CD14-positive monocyte (primary cell): Measurements from ENCODE around the gene RIPK3. TPM values are rescaled to one million over a fixed set of nuclear protein-coding genes. Genes with fewer than 3 reads are reported as not detected.
A peak's percentile ranks its signal among the peaks of the same experiment; 100 is the strongest.

Source experiments
- DNase-seq, 3 donors: peaks; one replicate each; pipeline ENCODE4 v3.0.0-alpha.2; 2011 to 2022
- H2AFZ ChIP-seq: 2 replicates; pipeline ENCODE4 v1.6.0; 2012; ENCODE audit warnings: mild to moderate bottlenecking, low read depth, low read length, inconsistent platforms; ENCODE audit not compliant: insufficient read depth, poor library complexity, severe bottlenecking
- H3K27ac ChIP-seq, 2 donors: 1 replicate in 1 of 2; 2 replicates in 1 of 2; pipeline ENCODE4 v1.5.1; 2012 to 2013; ENCODE audit warnings: low read length in 2 of 2, control low read depth in 1 of 2, inconsistent platforms in 1 of 2, low read depth in 1 of 2, mild to moderate bottlenecking in 1 of 2
- H3K27me3 ChIP-seq, 2 donors: one replicate each; pipeline versions ENCODE4 v1.6.0 to v1.6.1; 2011 to 2013; ENCODE audit warnings: low read length in 2 of 2; ENCODE audit not compliant: control insufficient read depth in 2 of 2, insufficient read depth in 2 of 2
- H3K36me3 ChIP-seq, 2 donors: replicated peaks in 1 of 2; 1 replicate in 1 of 2; 2 replicates in 1 of 2; pipeline versions ENCODE4 v1.5.1 to v1.6.1; 2012 to 2013; ENCODE audit warnings: low read length in 2 of 2, control low read depth in 1 of 2, inconsistent platforms in 1 of 2, mild to moderate bottlenecking in 1 of 2; ENCODE audit not compliant: insufficient read depth in 2 of 2, control insufficient read depth in 1 of 2
- H3K4me1 ChIP-seq, 2 donors: 1 replicate in 1 of 2; 2 replicates in 1 of 2; pipeline versions ENCODE4 v1.5.1 to v1.6.1; 2012 to 2013; ENCODE audit warnings: low read length in 2 of 2, control low read depth in 1 of 2, inconsistent platforms in 1 of 2, mild to moderate bottlenecking in 1 of 2, moderate library complexity in 1 of 2; ENCODE audit not compliant: insufficient read depth in 2 of 2, control insufficient read depth in 1 of 2
- H3K4me2 ChIP-seq: replicated peaks from 2 replicates; pipeline ENCODE3; 2012; ENCODE audit warnings: low read length, moderate library complexity, mild to moderate bottlenecking; ENCODE audit not compliant: poor library complexity, severe bottlenecking; ENCODE audit errors: extremely low read depth
- H3K4me3 ChIP-seq, 3 experiments: fragments of 200-600 bp in 1 of 3; sonication (generic) in 1 of 3; replicated peaks in 1 of 3; 1 replicate in 2 of 3; 2 replicates in 1 of 3; pipeline ENCODE4 v1.5.1; 2011 to 2013; ENCODE audit warnings: low read length in 3 of 3, mild to moderate bottlenecking in 3 of 3, control low read depth in 2 of 3, low read depth in 2 of 3, inconsistent platforms in 1 of 3, moderate library complexity in 1 of 3
- H3K79me2 ChIP-seq: 2 replicates; pipeline ENCODE4 v1.6.0; 2012; ENCODE audit warnings: mild to moderate bottlenecking, control low read depth, inconsistent platforms, low read length, moderate library complexity; ENCODE audit not compliant: insufficient read depth
- H3K9ac ChIP-seq: 2 replicates; pipeline ENCODE4 v1.6.0; 2017; ENCODE audit warnings: low read length, mild to moderate bottlenecking; ENCODE audit not compliant: insufficient read depth, poor library complexity, severe bottlenecking
- H3K9me3 ChIP-seq, 2 donors: replicated peaks in 1 of 2; 1 replicate in 1 of 2; 2 replicates in 1 of 2; pipeline versions ENCODE4 v1.5.1 to v1.6.1; 2012 to 2013; ENCODE audit warnings: low read length in 2 of 2, control low read depth in 1 of 2; ENCODE audit not compliant: control insufficient read depth in 1 of 2, insufficient read depth in 1 of 2
- H4K20me1 ChIP-seq: 2 replicates; pipeline ENCODE4 v1.6.0; 2012; ENCODE audit warnings: mild to moderate bottlenecking, low read length, control low read depth, moderate library complexity; ENCODE audit not compliant: insufficient read depth
- H3K27ac Mint-ChIP-seq, 7 donors: one replicate each; pipeline ENCODE4 v1.8.0; 2020; ENCODE audit warnings: mild to moderate bottlenecking in 7 of 7, mixed read lengths in 7 of 7, moderate library complexity in 6 of 7, inconsistent platforms in 2 of 7
- H3K27me3 Mint-ChIP-seq, 3 donors: one replicate each; pipeline ENCODE4 v1.8.0; 2021 to 2022; ENCODE audit warnings: low read depth in 3 of 3, mild to moderate bottlenecking in 3 of 3, mixed read lengths in 3 of 3, moderate library complexity in 3 of 3, inconsistent platforms in 1 of 3
- H3K36me3 Mint-ChIP-seq, 2 donors: one replicate each; pipeline ENCODE4 v1.8.0; 2020; ENCODE audit warnings: mixed read lengths in 2 of 2, inconsistent platforms in 1 of 2, mild to moderate bottlenecking in 1 of 2
- H3K4me1 Mint-ChIP-seq: one replicate; pipeline ENCODE4 v1.8.0; 2020; ENCODE audit warnings: mild to moderate bottlenecking, mixed read lengths
- H3K4me3 Mint-ChIP-seq, 2 donors: one replicate each; pipeline ENCODE4 v1.8.0; 2020; ENCODE audit warnings: mild to moderate bottlenecking in 2 of 2, mixed read lengths in 2 of 2, moderate library complexity in 1 of 2
- H3K9me3 Mint-ChIP-seq, 7 donors: one replicate each; pipeline ENCODE4 v1.8.0; 2020 to 2022; ENCODE audit warnings: mixed read lengths in 7 of 7, mild to moderate bottlenecking in 6 of 7, moderate library complexity in 6 of 7, inconsistent platforms in 2 of 7
- WGBS: methylation state at CpG from one replicate; pipeline ENCODE4 v1.1.5; 2013; ENCODE audit warnings: missing lambda C conversion rate; ENCODE audit not compliant: insufficient coverage; 5-methylcytosine and 5-hydroxymethylcytosine counted together
- intact Hi-C, 2 donors: fragments of 100-400 bp; cut with micrococcal nuclease; formaldehyde crosslinking; loops; one replicate each; pipeline versions ENCODE4 v1.15.0 to v1.15.1; 2023
- polyA plus RNA-seq, 3 donors: library from polyadenylated mRNA; depleted of rRNA in 1 of 3; unstranded in 2 of 3; stranded (reverse) in 1 of 3; fragments of 300-500 nt in 2 of 3; fragments of >200 nt in 1 of 3; fragmentation: Illumina TruSeq in 2 of 3; gene quantifications; 1 replicate in 2 of 3; 2 replicates in 1 of 3; pipeline ENCODE4 v1.2.3, GENCODE V29; 2012 to 2021
- TF ChIP-seq, protein P1 (sequence below): fragments of 200-600 bp; IDR thresholded peaks from one replicate; pipeline ENCODE4 v1.8.0; 2022; ENCODE audit warnings: antibody characterized with exemption, mild to moderate bottlenecking

RIPK3 gene
- polyA plus RNA-seq, 3 donors: 11.7 to 69.6 (median 11.8) TPM

DNA sequence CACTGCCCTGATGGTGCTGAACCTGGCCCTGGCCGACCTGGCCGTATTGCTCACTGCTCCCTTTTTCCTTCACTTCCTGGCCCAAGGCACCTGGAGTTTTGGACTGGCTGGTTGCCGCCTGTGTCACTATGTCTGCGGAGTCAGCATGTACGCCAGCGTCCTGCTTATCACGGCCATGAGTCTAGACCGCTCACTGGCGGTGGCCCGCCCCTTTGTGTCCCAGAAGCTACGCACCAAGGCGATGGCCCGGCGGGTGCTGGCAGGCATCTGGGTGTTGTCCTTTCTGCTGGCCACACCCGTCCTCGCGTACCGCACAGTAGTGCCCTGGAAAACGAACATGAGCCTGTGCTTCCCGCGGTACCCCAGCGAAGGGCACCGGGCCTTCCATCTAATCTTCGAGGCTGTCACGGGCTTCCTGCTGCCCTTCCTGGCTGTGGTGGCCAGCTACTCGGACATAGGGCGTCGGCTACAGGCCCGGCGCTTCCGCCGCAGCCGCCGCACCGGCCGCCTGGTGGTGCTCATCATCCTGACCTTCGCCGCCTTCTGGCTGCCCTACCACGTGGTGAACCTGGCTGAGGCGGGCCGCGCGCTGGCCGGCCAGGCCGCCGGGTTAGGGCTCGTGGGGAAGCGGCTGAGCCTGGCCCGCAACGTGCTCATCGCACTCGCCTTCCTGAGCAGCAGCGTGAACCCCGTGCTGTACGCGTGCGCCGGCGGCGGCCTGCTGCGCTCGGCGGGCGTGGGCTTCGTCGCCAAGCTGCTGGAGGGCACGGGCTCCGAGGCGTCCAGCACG, 23.8 kb downstream of the RIPK3 start:
- peaks cover 18% of the 10 kb centered on the region for H4K20me1 ChIP-seq
- intact Hi-C loops: no loop called here
- 92% methylated on average over 62 of the region's 70 CpGs for WGBS
- Mint-ChIP-seq H3K4me3 (peak overlapping the region; percentile 81 to 95), H3K9me3 (peaks cover 0 to 4% (median 0%) of the 10 kb centered on the region in 7 donors), H3K4me1 (peaks cover 82% of the 10 kb centered on the region), H3K27ac (peak overlapping the region in 6 of 7 donors; percentile 35 to 99 (median 96)), H3K36me3 (peaks cover 26 to 30% of the 10 kb centered on the region in 2 donors), H3K27me3 (peaks cover 1 to 6% (median 3%) of the 10 kb centered on the region in 3 donors)
- H3K9me3 ChIP-seq: no peaks in the 10 kb centered on the region
- H3K4me2 ChIP-seq: peak overlapping the region; percentile 93
- TF ChIP-seq, protein P1, sequence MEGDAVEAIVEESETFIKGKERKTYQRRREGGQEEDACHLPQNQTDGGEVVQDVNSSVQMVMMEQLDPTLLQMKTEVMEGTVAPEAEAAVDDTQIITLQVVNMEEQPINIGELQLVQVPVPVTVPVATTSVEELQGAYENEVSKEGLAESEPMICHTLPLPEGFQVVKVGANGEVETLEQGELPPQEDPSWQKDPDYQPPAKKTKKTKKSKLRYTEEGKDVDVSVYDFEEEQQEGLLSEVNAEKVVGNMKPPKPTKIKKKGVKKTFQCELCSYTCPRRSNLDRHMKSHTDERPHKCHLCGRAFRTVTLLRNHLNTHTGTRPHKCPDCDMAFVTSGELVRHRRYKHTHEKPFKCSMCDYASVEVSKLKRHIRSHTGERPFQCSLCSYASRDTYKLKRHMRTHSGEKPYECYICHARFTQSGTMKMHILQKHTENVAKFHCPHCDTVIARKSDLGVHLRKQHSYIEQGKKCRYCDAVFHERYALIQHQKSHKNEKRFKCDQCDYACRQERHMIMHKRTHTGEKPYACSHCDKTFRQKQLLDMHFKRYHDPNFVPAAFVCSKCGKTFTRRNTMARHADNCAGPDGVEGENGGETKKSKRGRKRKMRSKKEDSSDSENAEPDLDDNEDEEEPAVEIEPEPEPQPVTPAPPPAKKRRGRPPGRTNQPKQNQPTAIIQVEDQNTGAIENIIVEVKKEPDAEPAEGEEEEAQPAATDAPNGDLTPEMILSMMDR: no peak
- no peak for DNase-seq
- no peak overlapping the region for H2AFZ ChIP-seq
- peaks cover 78 to 85% of the 10 kb centered on the region in 2 donors for H3K4me1 ChIP-seq
- H3K36me3 ChIP-seq: no peaks in the 10 kb centered on the region
- H3K79me2 ChIP-seq: peaks cover 41% of the 10 kb centered on the region
- no peaks in the 10 kb centered on the region for H3K27me3 ChIP-seq
- peak overlapping the region; percentile 85 to 89 for H3K27ac ChIP-seq
- peak overlapping the region in 2 of 3 experiments; percentile 30 to 84 for H3K4me3 ChIP-seq
- no peak overlapping the region for H3K9ac ChIP-seq

DNA sequence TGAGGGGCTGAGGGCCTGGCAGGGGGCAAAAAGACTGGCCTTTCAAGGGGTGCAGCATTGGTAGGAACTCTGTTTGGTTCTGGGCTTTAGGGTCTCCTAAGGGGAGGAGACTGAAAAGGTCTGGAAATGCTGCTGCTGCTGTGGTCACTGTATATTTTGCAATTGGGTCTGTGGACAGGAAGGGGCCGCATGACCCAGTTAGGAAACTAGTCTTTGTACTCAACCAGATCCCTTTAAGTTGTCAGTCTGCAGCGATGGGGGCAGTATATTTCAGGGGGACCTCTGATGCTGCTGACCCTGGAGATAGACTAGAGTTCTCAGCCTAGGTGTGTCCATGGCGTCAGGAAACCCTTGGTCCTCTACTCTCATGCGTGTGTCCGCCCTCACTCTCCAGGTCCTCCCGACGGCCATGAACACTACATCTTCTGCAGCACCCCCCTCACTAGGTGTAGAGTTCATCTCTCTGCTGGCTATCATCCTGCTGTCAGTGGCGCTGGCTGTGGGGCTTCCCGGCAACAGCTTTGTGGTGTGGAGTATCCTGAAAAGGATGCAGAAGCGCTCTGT, 24.5 kb downstream of the RIPK3 start:
- Histone ChIP-seq H2AFZ (no peak overlapping the region), H3K4me1 (peaks cover 81 to 92% of the 10 kb centered on the region in 2 donors), H3K79me2 (peaks cover 48% of the 10 kb centered on the region), H3K9ac (peak overlapping the region; percentile 39), H3K4me3 (peak overlapping the region; percentile 24 to 84 (median 30)), H3K27me3 (no peaks in the 10 kb centered on the region), H3K27ac (peak overlapping the region; percentile 85 to 89), H3K4me2 (peak overlapping the region; percentile 93), H3K9me3 (no peaks in the 10 kb centered on the region), H4K20me1 (peaks cover 21% of the 10 kb centered on the region), H3K36me3 (no peaks in the 10 kb centered on the region)
- Mint-ChIP-seq H3K27ac (peak overlapping the region; percentile 95 to 99 (median 98)), H3K4me3 (peak overlapping the region; percentile 81 to 95), H3K9me3 (peaks cover 0 to 2% (median 0%) of the 10 kb centered on the region in 7 donors), H3K27me3 (peaks cover 1 to 4% (median 3%) of the 10 kb centered on the region in 3 donors), H3K4me1 (peaks cover 84% of the 10 kb centered on the region), H3K36me3 (peaks cover 26 to 30% of the 10 kb centered on the region in 2 donors)
- DNase-seq: peak in 1 of 3 donors; percentile 35
- intact Hi-C loops: no loop called here
- 87% methylated on average over 4 of the region's 10 CpGs for WGBS
- TF ChIP-seq, protein P1: no peak
